NAMALWA (cell line): Measurements from ENCODE around the gene TSPAN3.

Experiments used
- DNase-seq: peaks from one replicate; pipeline ENCODE4 v3.0.0-alpha.2; 2015; ENCODE audit warnings: low spot score

TSPAN3 gene

DNA sequence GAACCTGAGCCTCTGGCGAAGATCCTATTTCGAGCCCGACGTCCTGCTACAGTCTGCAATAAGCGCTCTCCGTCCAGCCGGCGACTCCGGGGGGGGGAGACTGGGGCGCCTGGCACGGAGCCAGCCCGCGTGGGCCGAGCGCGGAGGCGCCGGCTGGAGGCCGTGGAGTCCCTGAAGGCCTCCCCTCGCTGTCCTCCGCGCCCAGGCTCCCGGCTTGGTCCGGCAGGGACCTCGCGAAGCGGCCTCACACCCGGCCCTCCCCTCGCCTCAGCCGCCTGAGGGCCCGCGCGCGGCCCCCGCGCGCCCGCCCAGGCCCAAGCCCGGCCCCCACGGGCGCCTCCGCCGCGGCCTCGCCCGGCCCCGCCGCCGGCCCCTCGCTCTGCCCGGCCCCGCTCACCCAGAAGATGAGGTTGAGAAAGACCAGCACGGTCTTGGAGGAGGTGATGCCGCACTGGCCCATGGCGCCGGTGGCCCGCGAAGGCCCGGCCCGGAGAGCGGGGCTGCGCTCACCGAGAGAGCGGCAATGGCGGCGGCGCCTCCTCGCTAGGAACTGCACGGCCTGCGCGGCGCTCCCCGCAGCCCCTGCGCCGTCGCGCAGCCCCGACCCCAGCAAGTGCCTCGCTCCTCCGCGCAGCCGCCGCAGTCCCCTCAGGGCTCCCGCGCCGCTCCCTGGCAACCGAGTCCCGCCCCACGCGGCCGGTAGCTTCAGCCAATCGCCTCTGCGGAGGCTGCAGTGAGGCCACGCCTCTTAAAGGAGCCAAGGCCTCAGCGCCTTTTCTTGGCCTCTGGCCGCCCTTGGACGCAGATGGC lies at the start of gene TSPAN3:
TSPAN3 (minus strand) TSS at position 615 of the 810 bp plus-strand sequence; CDS start at position 460, 155 bp downstream.
- peak; percentile 95 for DNase-seq

- DNase-seq = no peak
These were observed 49.7 kb upstream of the TSPAN3 start for GRCh38 chr15:77120576-77120975.

DNA sequence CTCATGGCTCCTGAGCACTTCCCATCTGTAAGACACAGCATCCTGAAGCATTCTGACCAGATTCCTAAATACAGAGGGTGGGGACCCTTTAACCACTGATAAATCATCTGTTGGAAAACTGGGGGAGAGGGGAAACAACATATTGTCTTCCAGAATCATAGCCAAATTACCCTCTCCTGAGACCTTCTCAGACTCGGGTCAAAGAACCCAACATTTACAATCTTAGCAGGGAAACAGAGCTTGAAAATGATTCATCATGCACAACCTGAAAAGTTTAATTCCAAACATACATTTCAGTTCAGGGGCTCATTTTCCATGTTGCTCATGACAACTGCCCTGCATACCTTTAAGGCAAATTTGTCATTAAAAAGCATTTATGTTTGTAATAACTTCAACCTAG lies 48.5 kb upstream of the TSPAN3 start:
- DNase-seq = no peak

- peak; percentile 74 for DNase-seq
These were observed 48.0 kb upstream of the TSPAN3 start for GRCh38 chr15:77118882-77119321.

DNA sequence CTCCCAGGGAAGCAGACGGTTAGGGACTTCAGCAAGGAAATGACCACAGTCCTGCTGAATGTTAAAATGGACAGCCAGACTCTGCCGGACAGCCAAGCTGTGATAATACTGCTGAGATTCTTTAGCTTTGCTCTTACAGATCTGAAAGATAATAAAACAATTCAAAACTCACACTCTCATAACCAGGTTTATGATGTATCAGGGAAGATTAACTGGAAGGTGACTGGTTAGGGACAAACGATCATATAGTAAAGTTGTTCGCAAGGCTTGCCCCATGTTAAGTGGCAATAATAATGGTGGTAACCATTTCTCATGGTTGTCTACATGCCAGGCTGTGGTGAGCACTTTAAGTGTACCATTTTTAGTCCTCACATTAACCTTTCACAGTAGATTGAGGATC lies 44.3 kb upstream of the TSPAN3 start:
- no peak for DNase-seq

DNA sequence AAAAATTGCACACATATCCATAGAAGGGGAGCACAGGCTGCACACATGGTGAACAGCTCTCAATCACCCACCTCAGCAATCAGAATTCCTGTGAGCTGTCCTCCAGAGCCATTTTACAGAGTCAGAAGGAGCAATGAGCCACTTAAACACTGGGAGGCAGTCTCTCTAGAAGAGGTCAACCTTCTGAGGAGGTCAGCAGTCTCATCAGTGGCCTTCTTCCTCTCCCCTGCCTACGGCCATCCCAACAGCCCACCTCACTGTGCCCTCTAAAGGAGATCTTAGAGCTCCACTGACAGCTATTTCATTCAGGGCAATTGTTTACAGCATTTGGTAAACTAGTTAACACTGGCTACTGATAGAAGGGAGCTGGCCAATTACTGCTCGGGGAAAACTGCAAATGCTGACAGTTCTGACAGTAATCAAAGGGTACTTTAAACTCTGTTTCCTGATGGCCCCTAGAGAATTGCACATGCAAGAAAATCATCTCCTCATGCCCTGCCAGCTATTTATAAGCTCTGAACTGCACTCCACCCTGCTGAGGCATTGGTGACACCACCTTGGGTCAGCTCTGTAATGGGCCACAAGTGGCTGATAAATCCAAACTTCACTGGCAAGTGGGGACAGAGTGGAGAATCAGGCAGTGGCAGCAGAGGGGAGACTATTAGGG lies 42.1 kb upstream of the TSPAN3 start:
- no peak for DNase-seq

- no peak for DNase-seq
These were observed 40.9 kb upstream of the TSPAN3 start for GRCh38 chr15:77111789-77112188.

GRCh38 chr15:77107531-77108355 lies 36.8 kb upstream of the TSPAN3 start:
- peak; percentile 53 for DNase-seq

DNA sequence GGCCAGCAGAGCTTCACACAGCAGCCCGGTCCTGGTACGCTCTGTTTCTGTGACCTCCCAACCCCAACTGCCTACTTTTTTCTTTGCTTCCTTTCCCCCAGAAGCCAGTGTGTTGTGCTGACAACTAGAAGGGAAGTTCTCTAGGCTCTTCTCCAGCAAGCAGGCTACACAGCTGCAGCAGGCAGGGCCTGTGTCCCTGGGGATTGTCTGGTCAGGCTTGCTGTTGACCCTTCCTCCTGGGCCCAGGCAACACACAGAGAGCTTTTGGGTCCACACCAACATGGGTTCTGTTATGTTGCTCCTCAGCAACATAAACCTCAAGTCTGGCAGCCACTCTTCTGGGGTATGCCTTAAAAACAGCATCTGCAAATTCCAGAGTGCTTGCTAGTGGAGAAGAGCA lies 36.2 kb upstream of the TSPAN3 start:
- no peak for DNase-seq

- no peak for DNase-seq
These were observed 33.2 kb upstream of the TSPAN3 start for GRCh38 chr15:77104155-77104554.

DNA sequence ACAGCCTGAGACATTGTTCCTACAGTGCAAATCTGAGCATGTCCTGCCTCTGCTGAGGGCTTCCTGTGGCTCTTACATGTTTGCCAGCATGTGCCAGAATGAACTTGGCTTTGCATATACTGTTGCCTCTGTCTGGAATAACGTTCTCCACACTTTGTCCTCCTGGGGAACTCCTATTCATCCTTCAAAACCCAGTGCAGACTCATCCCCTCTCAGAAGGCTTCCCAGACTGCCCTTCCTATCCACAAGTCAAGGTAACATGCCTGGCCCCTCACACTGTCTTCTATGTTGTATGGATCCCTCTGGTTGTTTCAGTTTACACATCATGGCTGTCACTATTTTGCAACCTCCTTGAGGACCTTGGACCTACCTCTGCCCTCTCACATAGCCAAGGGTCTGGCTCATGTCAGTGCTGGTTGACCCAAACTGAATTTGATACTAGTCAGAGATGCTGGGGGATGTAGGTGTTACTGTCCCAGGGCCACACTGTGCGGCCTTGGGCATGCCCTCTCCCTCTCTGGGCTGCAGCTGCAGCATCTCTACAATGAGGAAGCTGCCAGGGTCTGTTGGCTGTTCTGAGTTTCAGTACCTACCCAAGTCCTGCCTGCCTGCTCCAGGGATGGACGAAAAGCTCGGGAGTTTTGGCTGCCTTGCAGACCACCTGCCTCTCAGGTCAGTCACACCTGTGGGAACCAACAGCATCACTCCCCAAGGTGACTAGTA lies 29.0 kb upstream of the TSPAN3 start:
- no peak for DNase-seq

DNA sequence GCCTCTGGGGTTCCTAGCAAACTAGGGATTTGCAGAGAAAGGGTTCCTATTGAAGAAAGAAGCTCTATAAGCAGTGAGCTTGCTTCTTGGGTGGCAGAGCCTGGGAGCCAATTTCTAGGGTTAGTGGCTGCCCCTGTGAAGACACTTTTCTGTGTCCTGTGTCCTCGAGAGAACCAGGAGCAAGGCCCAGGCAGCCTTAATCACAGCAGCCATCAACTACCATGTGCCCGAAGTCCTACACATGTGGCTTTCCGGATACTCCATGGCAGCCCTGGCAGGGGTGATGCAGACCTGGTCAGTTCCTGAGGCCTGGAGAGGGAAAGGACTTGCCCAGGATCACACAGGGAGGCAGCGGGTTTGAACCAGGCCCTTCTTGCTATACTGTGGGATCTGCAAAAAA lies 27.7 kb upstream of the TSPAN3 start:
- no peak for DNase-seq

GRCh38 chr15:77097921-77098320 lies 27.0 kb upstream of the TSPAN3 start:
- DNase-seq = no peak

- no peak for DNase-seq
These were observed 26.4 kb upstream of the TSPAN3 start for GRCh38 chr15:77097248-77097721.

DNA sequence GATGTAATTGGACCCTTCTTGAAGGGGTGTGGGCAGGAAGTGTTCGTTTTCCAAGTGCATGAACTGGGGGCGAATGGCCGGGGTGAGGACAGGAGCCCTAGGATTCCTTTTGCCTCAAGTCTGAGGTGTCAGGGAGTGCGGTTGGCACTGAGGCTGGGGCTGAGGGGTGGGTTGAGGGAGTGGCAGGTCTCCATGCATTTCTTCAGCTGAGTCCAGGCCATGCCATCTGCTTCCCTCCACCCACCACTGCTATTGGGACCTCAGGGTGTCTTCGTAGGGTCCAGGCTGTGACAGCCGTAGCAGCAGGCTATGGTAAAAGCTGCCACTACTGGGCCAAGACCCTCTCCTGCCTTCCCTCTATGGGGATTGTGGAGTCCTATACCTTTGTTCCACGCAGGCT lies 25.6 kb upstream of the TSPAN3 start:
- no peak for DNase-seq

DNA sequence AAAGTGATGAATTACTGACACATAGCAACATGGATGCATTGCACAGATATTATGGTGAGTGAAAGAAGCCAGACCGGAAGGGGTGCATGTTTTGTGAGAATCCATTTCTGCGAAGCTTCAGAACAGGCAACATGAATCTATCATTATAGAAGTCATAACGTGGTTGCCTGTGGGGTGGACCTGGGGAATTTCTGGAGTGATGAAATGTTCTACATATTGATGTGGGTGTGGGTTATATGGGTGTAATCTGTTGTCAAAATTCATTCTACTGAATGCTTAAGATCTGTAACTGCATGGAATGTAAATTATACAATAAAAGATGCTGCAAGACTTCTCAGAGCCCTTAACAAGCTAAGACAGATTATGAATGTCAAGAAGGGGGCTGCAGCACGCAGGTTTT lies 25.2 kb upstream of the TSPAN3 start:
- no peak for DNase-seq

DNA sequence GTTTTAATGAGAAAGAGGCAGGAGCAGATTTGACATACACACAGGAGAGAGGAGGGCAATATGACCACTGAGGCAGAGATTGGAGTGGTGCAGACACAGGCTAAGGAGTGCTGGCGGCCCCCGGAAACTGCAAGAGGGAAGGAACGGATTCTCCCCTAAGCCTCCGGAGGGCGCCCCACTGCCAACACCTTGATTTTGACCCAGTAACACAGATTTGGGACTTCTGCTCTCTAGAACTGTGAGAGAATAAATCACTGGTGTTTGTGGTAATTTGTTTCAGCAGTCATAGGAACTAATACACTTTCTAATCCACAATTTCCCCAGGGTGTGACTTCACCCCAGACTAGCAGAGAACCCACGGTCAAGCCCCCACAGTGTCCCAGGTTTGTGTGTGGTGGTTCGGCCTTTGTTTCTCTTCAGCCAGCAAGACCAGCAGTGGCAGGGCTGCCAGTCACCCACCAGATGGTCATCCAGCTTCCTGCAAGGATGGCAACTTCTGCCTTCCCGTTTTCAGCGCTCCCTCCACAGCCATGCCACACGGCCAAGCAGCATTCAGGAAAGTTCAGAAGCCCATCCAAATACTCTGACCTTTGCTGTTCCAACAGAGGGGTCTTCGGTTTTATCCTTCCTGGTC lies 23.6 kb upstream of the TSPAN3 start:
- DNase-seq = no peak

DNA sequence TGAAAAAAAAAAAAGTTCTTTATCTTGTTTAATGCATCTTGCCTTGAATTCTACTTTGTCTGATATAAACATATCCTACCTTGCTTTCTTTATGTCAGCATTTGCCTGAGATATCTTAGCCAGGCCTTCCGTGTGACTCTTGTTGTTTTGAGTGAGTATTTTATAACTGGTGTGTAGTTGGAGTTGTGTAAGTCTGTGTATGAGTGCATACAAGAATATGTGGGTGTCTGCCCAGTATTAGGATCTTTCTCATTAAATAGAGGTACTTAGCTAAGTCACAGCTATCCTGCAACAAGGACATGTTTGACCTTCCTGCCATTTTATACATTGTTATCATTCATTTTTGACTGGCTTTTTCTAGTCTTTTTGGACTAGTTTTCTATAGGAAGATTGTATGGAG lies 22.5 kb upstream of the TSPAN3 start:
- DNase-seq = no peak

GRCh38 chr15:77091097-77091496 lies 20.2 kb upstream of the TSPAN3 start:
- DNase-seq = no peak

DNA sequence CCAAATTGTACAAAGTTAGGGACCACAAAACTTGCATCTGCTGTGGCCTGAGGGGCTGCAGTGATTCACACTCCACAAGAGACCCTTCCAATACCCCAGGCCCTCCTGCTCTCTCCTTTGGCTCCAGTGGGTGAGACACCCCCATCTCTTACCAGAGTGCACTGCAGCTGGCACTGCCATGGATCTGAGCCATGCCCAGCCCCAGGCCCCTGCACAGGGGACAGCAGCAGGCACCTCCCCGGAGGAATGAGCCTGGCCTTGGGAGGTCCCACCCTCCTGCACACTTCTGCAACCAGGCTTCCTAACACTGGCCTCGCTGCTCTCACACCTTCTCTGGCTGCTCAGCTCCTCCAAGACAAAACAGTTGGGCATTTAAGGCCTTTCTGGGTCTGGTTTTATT lies 16.3 kb upstream of the TSPAN3 start:
- no peak for DNase-seq

DNA sequence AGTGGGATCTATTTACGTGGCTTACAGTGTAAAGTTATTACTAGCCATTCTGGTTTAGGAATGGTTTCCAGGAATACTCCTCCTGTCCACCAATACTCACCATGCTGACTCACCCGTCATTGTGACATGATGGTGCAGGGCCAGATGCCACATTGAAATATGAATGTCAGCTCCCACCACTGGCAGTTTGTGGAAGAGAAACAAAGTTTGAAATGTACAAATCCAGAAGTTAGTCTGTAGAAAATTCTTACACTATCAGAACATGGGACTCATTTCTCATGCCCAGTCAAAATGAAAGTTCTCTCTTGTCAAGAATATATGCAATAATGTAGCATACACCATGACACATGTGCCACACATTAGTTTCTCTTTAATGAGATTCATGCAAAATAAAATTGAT lies 14.4 kb upstream of the TSPAN3 start:
- no peak for DNase-seq
